ENCODE measurements around the gene TEX10.
A peak's percentile ranks its signal among the peaks of the same experiment; 100 is the strongest.
"Not testable (repeated sequence)": the region's sequence is repeated elsewhere in the genome, so short reads cannot be mapped to it uniquely, and the experiment has no call there.

The TEX10 gene

GRCh38 chr9:100351508-100351907 lies 1.2 kb downstream of the TEX10 start:
- peak overlapping the region; percentile 68 for H3K27ac ChIP-seq (replicated peaks)
- no peak for DNase-seq (ENCODE audit: low read depth in 1 of 2, low spot score in 1 of 2)
- TF ChIP-seq POLR2AphosphoS5 (IDR thresholded peaks at IDR 0.05; ENCODE audit: low read depth), result no peak
- H3K4me3 ChIP-seq (replicated peaks; ENCODE audit: insufficient read depth, low read length), result peak overlapping the region; percentile 96
- no peaks in the 10 kb centered on the region for H3K27me3 ChIP-seq (ENCODE audit: insufficient read depth, poor library complexity, severe bottlenecking)

GRCh38 chr9:100350188-100350587 lies 2.6 kb downstream of the TEX10 start:
- Histone ChIP-seq H3K4me3 (replicated peaks; ENCODE audit: insufficient read depth, low read length) (0 out of 2 replicates have a peak overlapping the region, but pooled peaks have one; percentile 6), H3K27me3 (ENCODE audit: insufficient read depth, poor library complexity, severe bottlenecking) (no peaks in the 10 kb centered on the region), H3K27ac (replicated peaks) (no peak overlapping the region)
- DNase-seq (ENCODE audit: low read depth in 1 of 2, low spot score in 1 of 2), result peak in 1 of 2 experiments; percentile 7
- no peak for TF ChIP-seq SPI1 (IDR thresholded peaks at IDR 0.05; ENCODE audit: borderline replicate concordance, low read depth)
- TF ChIP-seq, protein P1, sequence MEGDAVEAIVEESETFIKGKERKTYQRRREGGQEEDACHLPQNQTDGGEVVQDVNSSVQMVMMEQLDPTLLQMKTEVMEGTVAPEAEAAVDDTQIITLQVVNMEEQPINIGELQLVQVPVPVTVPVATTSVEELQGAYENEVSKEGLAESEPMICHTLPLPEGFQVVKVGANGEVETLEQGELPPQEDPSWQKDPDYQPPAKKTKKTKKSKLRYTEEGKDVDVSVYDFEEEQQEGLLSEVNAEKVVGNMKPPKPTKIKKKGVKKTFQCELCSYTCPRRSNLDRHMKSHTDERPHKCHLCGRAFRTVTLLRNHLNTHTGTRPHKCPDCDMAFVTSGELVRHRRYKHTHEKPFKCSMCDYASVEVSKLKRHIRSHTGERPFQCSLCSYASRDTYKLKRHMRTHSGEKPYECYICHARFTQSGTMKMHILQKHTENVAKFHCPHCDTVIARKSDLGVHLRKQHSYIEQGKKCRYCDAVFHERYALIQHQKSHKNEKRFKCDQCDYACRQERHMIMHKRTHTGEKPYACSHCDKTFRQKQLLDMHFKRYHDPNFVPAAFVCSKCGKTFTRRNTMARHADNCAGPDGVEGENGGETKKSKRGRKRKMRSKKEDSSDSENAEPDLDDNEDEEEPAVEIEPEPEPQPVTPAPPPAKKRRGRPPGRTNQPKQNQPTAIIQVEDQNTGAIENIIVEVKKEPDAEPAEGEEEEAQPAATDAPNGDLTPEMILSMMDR (IDR thresholded peaks at IDR 0.05; ENCODE audit: insufficient read depth, low read length), result no peak
- no peak for TF ChIP-seq REST (IDR thresholded peaks at IDR 0.05; ENCODE audit: insufficient replicate concordance, low read depth)
- TF ChIP-seq GABPA (IDR thresholded peaks at IDR 0.05; ENCODE audit: low read depth), result no peak
- TF ChIP-seq POLR2AphosphoS5 (IDR thresholded peaks at IDR 0.05; ENCODE audit: low read depth), result no peak

DNA sequence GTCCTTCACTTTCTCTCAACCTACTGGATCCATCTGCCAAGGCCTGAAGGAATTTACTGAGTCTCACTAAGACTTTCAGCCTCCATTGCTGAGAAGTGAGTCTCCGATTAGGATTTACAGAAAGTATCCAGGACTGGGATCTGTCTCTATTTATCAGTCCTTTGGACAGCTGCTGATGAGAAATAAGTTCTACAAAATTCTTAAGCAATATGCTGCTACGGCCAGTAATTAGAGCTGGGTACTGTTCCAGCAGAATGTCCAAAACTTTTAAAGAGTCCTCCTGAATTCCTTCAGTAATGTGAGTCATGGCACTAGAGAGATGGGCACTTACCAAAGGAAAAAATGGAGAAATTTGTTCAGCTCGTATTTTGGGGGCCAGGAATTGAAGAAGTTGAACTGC lies 5.9 kb downstream of the TEX10 start:
- no peak for TF ChIP-seq SPI1 (IDR thresholded peaks at IDR 0.05; ENCODE audit: borderline replicate concordance, low read depth)
- no peak overlapping the region for H3K4me3 ChIP-seq (replicated peaks; ENCODE audit: insufficient read depth, low read length)
- DNase-seq (ENCODE audit: low read depth in 1 of 2, low spot score in 1 of 2), result no peak
- no peaks in the 10 kb centered on the region for H3K27me3 ChIP-seq (ENCODE audit: insufficient read depth, poor library complexity, severe bottlenecking)
- no peak overlapping the region for H3K27ac ChIP-seq (replicated peaks)

DNA sequence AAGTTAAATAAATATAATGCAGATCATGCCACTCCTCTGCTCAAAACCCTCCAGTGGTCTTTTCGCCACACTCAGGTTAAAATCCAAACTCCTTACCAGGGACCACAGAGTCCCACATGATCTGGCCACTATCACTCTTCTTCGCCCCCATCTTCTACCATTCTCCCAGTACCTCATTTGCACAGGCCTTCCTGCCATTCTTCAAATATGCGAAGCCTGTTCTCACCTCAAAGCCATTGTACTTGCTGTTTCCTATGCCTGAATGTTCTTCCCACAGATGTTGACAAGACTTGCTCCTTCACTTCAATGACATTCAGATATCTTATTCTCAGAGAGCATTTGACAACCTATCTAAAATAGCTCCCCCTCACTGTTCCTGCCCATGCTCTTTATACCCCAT lies 10.9 kb downstream of the TEX10 start:
- TF ChIP-seq, protein P1 (IDR thresholded peaks at IDR 0.05; ENCODE audit: insufficient read depth, low read length), result no peak
- no peak for TF ChIP-seq SPI1 (IDR thresholded peaks at IDR 0.05; ENCODE audit: borderline replicate concordance, low read depth)
- no peak for TF ChIP-seq GABPA (IDR thresholded peaks at IDR 0.05; ENCODE audit: low read depth)
- TF ChIP-seq POLR2AphosphoS5 (IDR thresholded peaks at IDR 0.05; ENCODE audit: low read depth), result no peak
- TF ChIP-seq REST (IDR thresholded peaks at IDR 0.05; ENCODE audit: insufficient replicate concordance, low read depth), result no peak
- Histone ChIP-seq H3K27ac (replicated peaks) (no peak overlapping the region), H3K4me3 (replicated peaks; ENCODE audit: insufficient read depth, low read length) (no peak overlapping the region), H3K27me3 (ENCODE audit: insufficient read depth, poor library complexity, severe bottlenecking) (no peaks in the 10 kb centered on the region)
- no peak for DNase-seq (ENCODE audit: low read depth in 1 of 2, low spot score in 1 of 2)

DNA sequence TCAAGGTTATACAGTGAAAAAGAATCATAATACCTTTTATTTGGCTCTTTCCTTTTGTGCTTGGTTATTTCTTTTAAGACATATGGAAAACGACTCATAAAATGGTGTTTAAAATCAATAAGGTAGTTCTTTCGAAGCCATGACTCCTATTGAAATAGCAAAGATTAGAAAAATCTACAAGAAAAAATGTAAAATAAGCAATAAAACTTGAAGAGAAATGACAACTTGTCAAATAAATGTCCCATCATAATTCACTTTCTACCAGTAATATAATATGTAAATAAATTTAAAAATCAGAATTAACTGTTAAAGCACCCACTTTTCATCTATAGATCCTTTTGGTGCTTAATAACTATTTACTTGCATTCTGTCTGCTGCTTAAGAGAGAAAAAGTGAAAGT lies 12.5 kb downstream of the TEX10 start:
- TF ChIP-seq GABPA (IDR thresholded peaks at IDR 0.05; ENCODE audit: low read depth) (no peak), REST (IDR thresholded peaks at IDR 0.05; ENCODE audit: insufficient replicate concordance, low read depth) (no peak), POLR2AphosphoS5 (IDR thresholded peaks at IDR 0.05; ENCODE audit: low read depth) (no peak), SPI1 (IDR thresholded peaks at IDR 0.05; ENCODE audit: borderline replicate concordance, low read depth) (no peak)
- TF ChIP-seq, protein P1 (IDR thresholded peaks at IDR 0.05; ENCODE audit: insufficient read depth, low read length), result no peak
- Histone ChIP-seq H3K27me3 (ENCODE audit: insufficient read depth, poor library complexity, severe bottlenecking) (no peaks in the 10 kb centered on the region), H3K4me3 (replicated peaks; ENCODE audit: insufficient read depth, low read length) (no peak overlapping the region), H3K27ac (replicated peaks) (no peak overlapping the region)
- DNase-seq (ENCODE audit: low read depth in 1 of 2, low spot score in 1 of 2), result no peak

DNA sequence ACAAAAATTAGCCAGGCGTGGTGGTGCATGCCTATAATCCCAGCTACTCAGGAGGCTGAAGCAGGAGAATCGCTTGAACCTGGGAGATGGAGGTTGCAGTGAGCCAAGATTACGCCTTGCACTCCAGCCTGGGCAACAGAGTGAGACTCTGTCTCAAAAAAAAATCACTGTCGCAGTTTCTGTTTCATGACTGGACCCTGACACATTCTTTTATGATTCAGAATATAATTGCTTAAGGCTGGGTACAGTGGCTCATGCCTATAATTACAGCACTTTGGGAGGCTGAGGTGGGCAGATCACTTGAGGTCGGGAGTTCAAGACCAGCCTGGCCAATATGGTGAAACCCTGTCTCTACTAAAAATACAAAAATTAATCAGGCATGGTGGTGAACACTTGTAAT lies 14.0 kb downstream of the TEX10 start:
- H3K4me3 ChIP-seq (replicated peaks; ENCODE audit: insufficient read depth, low read length); H3K27ac ChIP-seq (replicated peaks); DNase-seq (ENCODE audit: low read depth in 1 of 2, low spot score in 1 of 2); H3K27me3 ChIP-seq (ENCODE audit: insufficient read depth, poor library complexity, severe bottlenecking): not testable (repeated sequence)

All from HL-60 (cell line).